K562 (cell line): ENCODE data around the gene NCDN. TPM values are rescaled to one million over a fixed set of nuclear protein-coding genes. Genes with fewer than 3 reads are reported as not detected.

Source experiments
- ATAC-seq: fragments of 200-7000 bp; cut with Tn5 transposase; 3 replicates; pipeline ENCODE4 v1.9.1; 2020; ENCODE audit warnings: moderate library complexity
- BruUV-seq: library from RNA; stranded (reverse); fragments of 400-500 nt; replicated peaks from 2 replicates; lab custom pipeline; 2021; lab: Mats Ljungman, UMichigan
- CTCF ChIA-PET: fragments of 300-600 bp; formaldehyde crosslinking; extraction: SDS; loops from one replicate; lab custom pipeline; 2021; ENCODE audit warnings: low intra/inter-chr PET ratio; lab: Yijun Ruan, JAX
- POLR2A ChIA-PET: fragments of 300-600, 350-650 bp; sonication (Branson Sonifier 250); formaldehyde crosslinking; extraction: SDS; loops from one replicate; lab custom pipeline; 2021; ENCODE audit warnings: antibody characterized with exemption, inconsistent platforms; lab: Yijun Ruan, JAX
- DNase-seq, 4 experiments: peaks; one replicate each; pipeline versions ENCODE4 v3.0.0 to v3.0.0-alpha.2; 2011 to 2018; ENCODE audit warnings: low spot score in 3 of 4, mixed read lengths in 3 of 4; ENCODE audit errors: extremely low read depth in 1 of 4
- FAIRE-seq: peaks from 2 replicates; lab custom pipeline; 2011; peaks lifted over from hg19 to GRCh38; lab: Jason Lieb, UNC
- H2AFZ ChIP-seq: 2 replicates; pipeline ENCODE4 v1.6.0; 2011; ENCODE audit warnings: low read depth, low read length, control low read depth, inconsistent platforms
- H3K27ac ChIP-seq: fragments of 200-600 bp; 3 replicates; pipeline ENCODE4 v1.8.0; 2011; ENCODE audit warnings: low read depth, mild to moderate bottlenecking, control low read depth, inconsistent platforms, low read length, moderate library complexity, mixed read lengths; ENCODE audit errors: extremely low read depth
- H3K27me3 ChIP-seq, 2 experiments: fragments of 300-600 bp in 1 of 2; 2 replicates in 1 of 2; 3 replicates in 1 of 2; pipeline versions ENCODE4 v1.6.0 to v1.8.0; 2011; ENCODE audit warnings: inconsistent platforms in 2 of 2, low read length in 2 of 2, mild to moderate bottlenecking in 1 of 2, mixed read lengths in 1 of 2, moderate library complexity in 1 of 2; ENCODE audit not compliant: control insufficient read depth in 2 of 2, insufficient read depth in 2 of 2
- H3K36me3 ChIP-seq: fragments of 300-600 bp; 3 replicates; pipeline ENCODE4 v1.8.0; 2011; ENCODE audit warnings: mild to moderate bottlenecking, low read length, inconsistent platforms; ENCODE audit not compliant: control insufficient read depth, insufficient read depth
- H3K4me1 ChIP-seq, 2 experiments: fragments of 200-600 bp in 1 of 2; replicated peaks in 1 of 2; 2 replicates in 1 of 2; 3 replicates in 1 of 2; pipeline versions ENCODE4 v1.5.1 to v1.8.0; 2011; ENCODE audit warnings: inconsistent platforms in 2 of 2, low read length in 2 of 2, mild to moderate bottlenecking in 1 of 2, mixed read lengths in 1 of 2, moderate library complexity in 1 of 2; ENCODE audit not compliant: control insufficient read depth in 2 of 2, insufficient read depth in 2 of 2
- H3K4me2 ChIP-seq: 2 replicates; pipeline ENCODE4 v1.6.1; 2011; ENCODE audit warnings: low read length, control low read depth, inconsistent platforms, mixed read lengths; ENCODE audit not compliant: insufficient read depth
- H3K4me3 ChIP-seq: fragments of 200-600 bp; sonication (generic), shearing (Covaris generic); 2 replicates; pipeline ENCODE4 v1.5.1; 2016; ENCODE audit warnings: control low read depth, inconsistent platforms
- H3K79me2 ChIP-seq: fragments of 200-600 bp; 3 replicates; pipeline ENCODE4 v1.8.0; 2011; ENCODE audit warnings: low read length, inconsistent platforms; ENCODE audit not compliant: control insufficient read depth, insufficient read depth
- H3K9ac ChIP-seq, 2 experiments: 2 replicates each; pipeline versions ENCODE4 v1.6.0 to v1.6.1; 2011; ENCODE audit warnings: low read depth in 2 of 2, low read length in 2 of 2, control low read depth in 1 of 2, inconsistent platforms in 1 of 2, mild to moderate bottlenecking in 1 of 2, mixed read lengths in 1 of 2; ENCODE audit not compliant: insufficient read depth in 1 of 2
- H3K9me1 ChIP-seq: one replicate; pipeline ENCODE4 v1.6.0; 2011; ENCODE audit warnings: inconsistent platforms, mild to moderate bottlenecking, low read length, moderate library complexity; ENCODE audit not compliant: control insufficient read depth, insufficient read depth
- H3K9me3 ChIP-seq: replicated peaks from 2 replicates; pipeline ENCODE4 v1.5.1; 2011; ENCODE audit warnings: low read depth, low read length, inconsistent platforms; ENCODE audit not compliant: control insufficient read depth, insufficient read depth
- H4K20me1 ChIP-seq: replicated peaks from 2 replicates; pipeline ENCODE4 v1.6.1; 2011; ENCODE audit warnings: low read length, inconsistent platforms, mixed read lengths; ENCODE audit not compliant: control insufficient read depth, insufficient read depth
- PHF8 ChIP-seq: fragments of 200-600 bp; sonication (generic); IDR thresholded peaks from 2 replicates; pipeline ENCODE4 v1.6.1; 2012; ENCODE audit warnings: mixed run types, mild to moderate bottlenecking, inconsistent platforms, low read length, moderate library complexity, borderline replicate concordance
- POLR2A ChIP-seq: fragments of 450-650 bp; conservative IDR thresholded peaks from 2 replicates; pipeline ENCODE4 v1.6.1; 2016
- POLR2G ChIP-seq: fragments of 200-400 bp; formaldehyde crosslinking; IDR thresholded peaks from 2 replicates; pipeline ENCODE4 v1.6.1; 2017; ENCODE audit warnings: low read depth, mild to moderate bottlenecking, antibody characterized with exemption, low read length, moderate library complexity
- POLR2H ChIP-seq: IDR thresholded peaks from 2 replicates; pipeline ENCODE4 v1.6.1; 2016; ENCODE audit warnings: missing genetic modification characterization, low read depth, mild to moderate bottlenecking, control low read depth, missing compliant biosample characterization, moderate library complexity
- ZC3H11A ChIP-seq: IDR thresholded peaks from 2 replicates; pipeline ENCODE4 v1.6.1; 2012; ENCODE audit warnings: low read depth, low read length, improper control_type of control experiment
- ZNF668 ChIP-seq: fragments of 250-450 bp; sonication (Bioruptor Pico); IDR thresholded peaks from 2 replicates; pipeline ENCODE4 v1.8.0; 2022; ENCODE audit warnings: mild to moderate bottlenecking, inconsistent platforms
- ZNF699 ChIP-seq: fragments of 250-450 bp; sonication (Bioruptor Pico); IDR thresholded peaks from 2 replicates; pipeline ENCODE4 v1.8.0; 2021; ENCODE audit warnings: mild to moderate bottlenecking, moderate library complexity; ENCODE audit not compliant: insufficient replicate concordance
- WGBS: fragments of 100-300 bp; shearing (Covaris generic); methylation state at CpG from one replicate; pipeline ENCODE4 v1.1.6; 2016; ENCODE audit warnings: low coverage, mixed read lengths; ENCODE audit not compliant: insufficient coverage; ENCODE audit errors: missing lambda C conversion rate; 5-methylcytosine and 5-hydroxymethylcytosine counted together
- in situ Hi-C: fragments of 300-500 bp; cut with MboI; formaldehyde crosslinking; loops from 4 replicates; pipeline ENCODE4 v1.15.0; 2018; ENCODE audit warnings: inconsistent platforms, mixed read lengths
- intact Hi-C: fragments of 100-400 bp; cut with micrococcal nuclease; formaldehyde crosslinking; loops from 2 replicates; pipeline ENCODE4 v1.14.2; 2022
- polyA plus RNA-seq, 8 experiments: library from polyadenylated mRNA; depleted of rRNA in 4 of 8; stranded (reverse) in 5 of 8; unstranded in 3 of 8; fragments of >200 nt; fragmentation: Nextera tagmentation in 2 of 8; fragmentation: Illumina TruSeq in 1 of 8; extraction: Ambion mirVana in 2 of 8; extraction: Trizol in 1 of 8; gene quantifications; 2 replicates each; pipeline versions ENCODE4 v1.2.1 to v1.2.3, GENCODE V29; 2011 to 2014; ENCODE audit warnings: inconsistent platforms in 1 of 8, missing spikeins in 1 of 8
- total RNA-seq, 7 experiments: library from RNA; depleted of rRNA in 6 of 7; stranded (reverse); fragments of >200 nt in 6 of 7; fragmentation: Illumina TruSeq in 2 of 7; extraction: Trizol in 2 of 7; gene quantifications; 2 replicates each; pipeline versions ENCODE4 v1.2.1 to v1.2.3, GENCODE V29; 2011 to 2021; ENCODE audit warnings: low replicate concordance in 1 of 7

The NCDN gene
- total and polyA plus RNA-seq, 9 of the 15 experiments (the other 6 are each of a cell fraction or from before 2014, with no cell fraction given), result 1.9 to 35.1 (median 10.7) TPM

GRCh38 chr1:35599411-35599810 is 41.8 kb downstream of the NCDN start:
- FAIRE-seq (no peak), DNase-seq (no peak), ATAC-seq (no peak)
- Histone ChIP-seq H3K4me2 (no peak overlapping the region), H3K9me3 (no peaks in the 10 kb centered on the region), H3K4me3 (no peak overlapping the region), H3K27ac (no peak overlapping the region), H3K36me3 (peaks cover 72% of the 10 kb centered on the region), H3K79me2 (no peaks in the 10 kb centered on the region; the same call in 2 of the 3 replicates), H3K9me1 (no peaks in the 10 kb centered on the region), H2AFZ (no peak overlapping the region), H3K27me3 (no peaks in the 10 kb centered on the region), H3K9ac (no peak overlapping the region), H3K4me1 (no peaks in the 10 kb centered on the region), H4K20me1 (no peaks in the 10 kb centered on the region)
- POLR2A ChIA-PET, result interaction anchor here (0.6 to 1.1 kb wide), 6 partner anchors 9 to 117 kb away, joined by 3 read pairs; no protein-coding TSS in a partner anchor
- CTCF ChIA-PET, result no interaction called here
- in situ Hi-C loops (no loop called here), intact Hi-C loops (no loop called here)
- no peak for TF ChIP-seq PHF8
- TF ChIP-seq POLR2H, result no peak
- TF ChIP-seq ZNF699 (CRISPR knock-in tag), result no peak
- no peak for TF ChIP-seq ZC3H11A
- peak; percentile 53; the same call in 1 of the 2 replicates for TF ChIP-seq POLR2A
- BruUV-seq, result no TSS peak
- 86% methylated on average over 3 of the region's 3 CpGs for WGBS

- no peak overlapping the region for H3K4me2 ChIP-seq
- H3K9ac ChIP-seq, result no peak overlapping the region
- H4K20me1 ChIP-seq, result peaks cover under 1% of the 10 kb centered on the region; the same call in 1 of the 2 replicates
- ATAC-seq, result no peak
- WGBS, result 98% methylated on average over 3 of the region's 3 CpGs
- H3K4me3 ChIP-seq, result no peak overlapping the region
- H3K36me3 ChIP-seq, result peaks cover 81% of the 10 kb centered on the region
- TF ChIP-seq POLR2G (no peak), POLR2A (peak; percentile 52), ZNF668 (CRISPR knock-in tag) (no peak)
- TF ChIP-seq, all 486 proteins: peak for 1
- in situ Hi-C loops, result no loop called here
- Histone ChIP-seq H3K9me1 (no peaks in the 10 kb centered on the region), H3K27ac (no peak overlapping the region), H3K9me3 (no peaks in the 10 kb centered on the region), H3K79me2 (peaks cover 2% of the 10 kb centered on the region; the same call in 2 of the 3 replicates), H3K27me3 (no peaks in the 10 kb centered on the region), H2AFZ (no peak overlapping the region), H3K4me1 (no peaks in the 10 kb centered on the region)
- POLR2A ChIA-PET, result interaction anchor here (0.7 to 1.2 kb wide), 6 partner anchors 9 to 160 kb away, joined by 3 to 7 read pairs (median 5); no protein-coding TSS in a partner anchor
- BruUV-seq, result TSS peak; percentile 7
- intact Hi-C loops, result no loop called here
- no peak for FAIRE-seq
- DNase-seq, result no peak
- CTCF ChIA-PET, result no interaction called here
These were observed 43.0 kb downstream of the NCDN start for GRCh38 chr1:35600593-35600992.
